Transverse colon (tissue), 4 donors: ENCODE results near the gene SSPN. TPM values are rescaled to one million over a fixed set of nuclear protein-coding genes. Genes with fewer than 3 reads are reported as not detected.

ENCODE experiments used
- DNase-seq: peaks from one replicate; pipeline ENCODE4 v3.0.0-alpha.2; 2019
- H3K27ac ChIP-seq, 4 donors: fragments of 200-600 bp; sonication (generic); 2 replicates each; pipeline ENCODE4 v1.5.1; 2016 to 2018; ENCODE audit warnings: inconsistent platforms in 4 of 4
- H3K27me3 ChIP-seq: fragments of 200-600 bp; sonication (generic); 2 replicates; pipeline ENCODE4 v1.5.1; 2017; ENCODE audit warnings: inconsistent platforms
- H3K36me3 ChIP-seq, 4 donors: fragments of 200-600 bp; sonication (generic); 2 replicates each; pipeline ENCODE4 v1.5.1; 2017 to 2019; ENCODE audit warnings: inconsistent platforms in 4 of 4
- H3K4me1 ChIP-seq, 4 donors: fragments of 200-600 bp; sonication (generic); 2 replicates each; pipeline ENCODE4 v1.5.1; 2017 to 2020; ENCODE audit warnings: inconsistent platforms in 4 of 4
- H3K4me3 ChIP-seq, 4 donors: fragments of 200-600 bp; sonication (generic); 1 replicate in 1 of 4; 2 replicates in 3 of 4; pipeline versions ENCODE4 v1.5.1 to v1.6.1; 2017 to 2019; ENCODE audit warnings: inconsistent platforms in 4 of 4
- H3K9me3 ChIP-seq, 2 donors: fragments of 200-600 bp; sonication (generic); 2 replicates each; pipeline ENCODE4 v1.5.1; 2017 to 2019; ENCODE audit warnings: inconsistent platforms in 2 of 2
- CTCF ChIP-seq, 5 experiments: fragments of 200-600 bp in 3 of 5; fragments of 450-650 bp in 2 of 5; sonication (generic) in 3 of 5; IDR thresholded peaks; 1 replicate in 2 of 5; 2 replicates in 3 of 5; pipeline ENCODE4 v1.5.1; 2016 to 2017; ENCODE audit warnings: antibody characterized with exemption in 5 of 5, inconsistent platforms in 3 of 5, mild to moderate bottlenecking in 2 of 5, moderate library complexity in 1 of 5
- EP300 ChIP-seq: sonication (generic); formaldehyde crosslinking; IDR thresholded peaks from one replicate; pipeline ENCODE4 v1.6.1; 2017; ENCODE audit warnings: antibody characterized with exemption, low read depth
- POLR2A ChIP-seq: fragments of 450-650 bp; IDR thresholded peaks from one replicate; pipeline ENCODE4 v1.6.1; 2016; ENCODE audit warnings: antibody characterized with exemption, mild to moderate bottlenecking, moderate library complexity
- POLR2AphosphoS5 ChIP-seq, 3 donors: sonication (generic); formaldehyde crosslinking; IDR thresholded peaks; one replicate each; pipeline ENCODE4 v1.6.1; 2016; ENCODE audit warnings: antibody characterized with exemption in 3 of 3
- WGBS, 2 donors: methylation state at CpG; one replicate each; pipeline ENCODE4 v1.1.5; 2018; ENCODE audit warnings: low coverage in 1 of 2; 5-methylcytosine and 5-hydroxymethylcytosine counted together
- in situ Hi-C, 4 donors: fragments of 200-750 bp; cut with MboI; loops; one replicate each; pipeline versions ENCODE4 v1.15.0 to v1.15.1; 2017; ENCODE audit warnings: low sequenced_read_pairs in 3 of 4, low pct_ligation_motif_present in 1 of 4, low pct_unique_long_range_greater_than_20kb in 1 of 4
- intact Hi-C: fragments of 100-400 bp; cut with DNase I; formaldehyde crosslinking; loops from one replicate; pipeline ENCODE4 v1.15.1; 2023; ENCODE audit warnings: low total_unique reads
- total RNA-seq, 4 donors: library from RNA; depleted of rRNA; stranded (reverse); fragments of >200 nt; gene quantifications; one replicate each; pipeline ENCODE4 v1.1.0, GENCODE V29; 2016

Gene SSPN
- total RNA-seq, 4 donors from 2014 or later, result 4.5 to 103 (median 15.0) TPM

DNA sequence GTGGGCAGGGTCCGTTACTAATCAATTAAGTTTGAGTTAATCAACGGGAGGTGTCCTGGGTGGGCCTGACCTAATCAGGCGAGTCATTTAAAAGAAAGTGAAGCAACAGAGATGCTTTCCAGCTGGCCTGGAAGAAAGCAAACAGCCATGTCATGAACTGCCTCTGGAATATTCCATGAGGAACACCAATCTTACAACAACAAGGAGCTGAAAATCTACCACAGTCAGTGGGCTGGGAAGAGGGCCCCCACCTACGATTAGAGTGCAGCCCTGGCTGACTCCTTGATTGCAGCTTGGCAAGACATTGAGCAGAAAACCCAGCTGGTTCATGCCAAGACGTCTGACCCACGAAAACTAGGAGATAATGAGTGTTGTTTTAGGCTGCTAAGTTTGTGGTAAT, 56.2 kb downstream of the SSPN start:
- 77 to 84% methylated on average over 4 to 6 of the region's 6 CpGs for WGBS, 2 donors
- no peak for DNase-seq
- Histone ChIP-seq H3K27me3 (no peaks in the 10 kb centered on the region), H3K4me3 (no peak overlapping the region), H3K36me3 (no peaks in the 10 kb centered on the region), H3K4me1 (peaks cover 0 to 7% (median 0%) of the 10 kb centered on the region in 4 donors), H3K27ac (no peak overlapping the region), H3K9me3 (no peaks in the 10 kb centered on the region)
- in situ Hi-C loops (no loop called here), intact Hi-C loops (no loop called here)
- no peak for TF ChIP-seq POLR2AphosphoS5 (IDR thresholded peaks at IDR 0.05)
- no peak for TF ChIP-seq CTCF (IDR thresholded peaks at IDR 0.05)
- no peak for TF ChIP-seq POLR2A
- TF ChIP-seq EP300, result no peak

DNA sequence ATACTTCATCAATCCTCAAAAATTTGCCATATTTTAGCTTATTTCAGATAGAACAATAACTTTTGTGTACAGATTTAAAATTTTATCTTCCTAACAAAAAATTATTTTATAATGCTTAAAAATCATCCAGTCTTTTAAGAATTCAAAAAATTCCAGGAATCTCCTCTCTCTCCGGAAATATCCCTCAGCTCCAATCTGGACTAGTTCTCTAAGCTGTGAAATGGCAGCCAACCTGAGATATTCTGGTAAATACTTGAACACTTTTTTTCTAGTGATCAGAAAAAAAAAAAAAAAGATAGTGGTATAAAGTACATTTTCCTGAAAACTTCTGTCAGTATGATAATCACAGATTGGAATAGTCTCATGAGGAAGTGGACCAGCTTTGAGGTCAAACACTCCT, 57.6 kb downstream of the SSPN start:
- Histone ChIP-seq H3K27ac (no peak overlapping the region), H3K27me3 (no peaks in the 10 kb centered on the region), H3K9me3 (no peaks in the 10 kb centered on the region), H3K4me1 (no peaks in the 10 kb centered on the region), H3K36me3 (no peaks in the 10 kb centered on the region), H3K4me3 (no peak overlapping the region)
- DNase-seq, result no peak
- WGBS, 2 donors, result 73 to 82% methylated on average over 1 of the region's 1 CpG
- in situ Hi-C loops, result no loop called here
- intact Hi-C loops, result no loop called here
- no peak for TF ChIP-seq EP300
- TF ChIP-seq POLR2AphosphoS5 (IDR thresholded peaks at IDR 0.05), result no peak
- TF ChIP-seq POLR2A, result no peak
- TF ChIP-seq CTCF (IDR thresholded peaks at IDR 0.05), result no peak

DNA sequence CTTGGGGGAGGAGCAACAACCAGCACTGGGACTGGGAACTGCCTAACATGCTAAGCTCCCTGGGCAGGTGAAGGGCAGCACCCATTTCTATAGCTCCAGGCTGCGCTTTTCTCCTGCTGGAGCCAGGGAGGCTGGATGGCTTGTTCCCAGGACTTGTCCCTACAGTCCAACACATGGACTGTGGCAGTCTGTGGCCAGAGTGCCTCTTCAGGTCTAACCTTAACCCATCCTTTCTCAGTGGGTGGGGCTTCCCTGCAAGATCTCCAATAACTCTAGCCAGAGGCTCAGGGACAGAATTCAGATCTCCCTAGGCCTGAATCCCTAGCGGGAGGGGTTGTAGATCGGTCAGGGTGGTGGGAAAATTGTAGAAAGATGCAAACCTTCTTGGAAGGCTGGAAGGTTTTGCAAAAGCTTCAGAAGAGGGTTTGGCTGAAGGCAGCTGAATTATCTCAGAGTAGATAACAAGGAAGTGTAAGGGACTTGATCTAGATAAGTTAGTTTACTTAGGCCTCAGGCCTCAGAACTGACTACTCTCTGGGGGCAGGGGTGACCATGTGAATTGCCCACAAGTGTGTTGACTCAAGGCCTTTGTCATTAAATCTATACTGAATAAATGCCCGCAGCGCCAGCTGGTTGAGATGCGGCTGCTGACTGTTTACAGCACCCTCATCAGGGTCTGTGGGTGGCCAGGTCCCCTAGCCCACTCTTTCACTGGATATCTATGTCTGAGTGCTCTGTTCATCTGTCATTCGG, 60.7 kb downstream of the SSPN start:
- no peaks in the 10 kb centered on the region for H3K27me3 ChIP-seq
- WGBS, 2 donors, result 81% methylated on average over 7 of the region's 7 CpGs; no CpG with 5 or more reads in 1 of the 2 donors
- intact Hi-C loops (no loop called here), in situ Hi-C loops (no loop called here)
- no peaks in the 10 kb centered on the region for H3K9me3 ChIP-seq
- DNase-seq, result no peak
- H3K36me3 ChIP-seq, result no peaks in the 10 kb centered on the region
- TF ChIP-seq EP300 (no peak), POLR2AphosphoS5 (IDR thresholded peaks at IDR 0.05) (no peak), CTCF (IDR thresholded peaks at IDR 0.05) (no peak), POLR2A (no peak)
- no peak overlapping the region for H3K27ac ChIP-seq
- no peak overlapping the region for H3K4me3 ChIP-seq
- no peaks in the 10 kb centered on the region for H3K4me1 ChIP-seq

DNA sequence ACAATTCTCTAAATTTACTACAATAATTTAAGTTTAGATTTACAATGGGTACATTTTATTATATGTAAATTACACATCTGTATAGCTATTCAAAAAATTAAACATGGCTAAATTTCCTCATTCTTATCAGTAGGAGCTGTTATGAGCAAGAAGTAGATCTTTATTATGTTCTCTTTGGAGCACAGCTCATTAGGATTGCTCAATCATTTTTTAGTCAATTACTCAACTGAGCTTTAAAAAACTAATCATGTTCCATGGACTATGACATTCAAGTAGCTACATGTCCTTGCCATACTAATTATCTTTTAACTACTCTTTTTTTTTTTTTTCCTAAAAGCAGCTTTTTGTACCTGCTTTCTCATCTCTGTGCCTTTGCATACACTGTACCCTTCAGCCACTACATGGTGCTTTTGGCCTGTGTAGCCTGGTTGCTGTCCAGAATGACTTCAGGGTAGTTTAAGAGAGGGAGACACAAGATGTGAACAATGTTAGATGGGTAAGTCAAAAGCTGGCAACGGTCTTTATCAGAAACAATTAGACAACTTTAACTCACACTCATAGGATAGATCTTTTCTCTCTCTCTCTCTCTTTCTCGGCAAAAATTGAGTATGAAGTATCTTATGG, 69.0 kb downstream of the SSPN start:
- H3K4me3 ChIP-seq, result no peak overlapping the region
- DNase-seq, result no peak
- no peaks in the 10 kb centered on the region for H3K36me3 ChIP-seq
- intact Hi-C loops, result no loop called here
- H3K27me3 ChIP-seq, result no peaks in the 10 kb centered on the region
- H3K27ac ChIP-seq, result no peak overlapping the region
- no peaks in the 10 kb centered on the region for H3K9me3 ChIP-seq
- in situ Hi-C loops, result no loop called here
- TF ChIP-seq POLR2AphosphoS5 (IDR thresholded peaks at IDR 0.05) (no peak), POLR2A (no peak), EP300 (no peak), CTCF (IDR thresholded peaks at IDR 0.05) (no peak)
- WGBS, 2 donors, result 95% methylated on average over 2 of the region's 2 CpGs; no CpG with 5 or more reads in 1 of the 2 donors
- H3K4me1 ChIP-seq, result no peaks in the 10 kb centered on the region
